ENCODE measurements around the gene EVL. TPM values are rescaled to one million over a fixed set of nuclear protein-coding genes. Genes with fewer than 3 reads are reported as not detected.

The EVL gene
- total and polyA plus RNA-seq, 2 of the 8 experiments (the other 6 are each of a cell fraction or from before 2014, with no cell fraction given), result 30.7 to 64.6 TPM

- Histone ChIP-seq H3K9me3 (ENCODE audit: insufficient read depth in 2 of 2, low read depth in 1 of 2, low read length in 1 of 2) (no peaks in the 10 kb centered on the region), H3K27me3 (replicated peaks in 1 of 4; ENCODE audit: control insufficient read depth in 3 of 4, extremely low read depth in 1 of 4, insufficient read depth in 3 of 4, low read length in 3 of 4) (peaks cover 0 to 2% (median 0%) of the 10 kb centered on the region in 4 experiments; a peak in 2 of 7 replicates), H3K18ac (ENCODE audit: extremely low read depth, low read length) (no peak overlapping the region), H3K23ac (ENCODE audit: insufficient read length) (no peak overlapping the region), H3K9ac (replicated peaks in 1 of 4; ENCODE audit: extremely low read depth in 1 of 4, low read depth in 3 of 4, low read length in 3 of 4) (no peak overlapping the region), H3K14ac (ENCODE audit: insufficient read length) (no peak overlapping the region), H3K27ac (ENCODE audit: low read depth, low read length) (no peak overlapping the region), H4K5ac (ENCODE audit: insufficient read length, low read depth, low read length) (no peak overlapping the region), H2BK12ac (ENCODE audit: low read depth, low read length) (no peak overlapping the region), H3K79me2 (ENCODE audit: control insufficient read depth in 1 of 2, insufficient read depth in 2 of 2, low read length in 2 of 2) (peaks cover 0 to 5% of the 10 kb centered on the region in 2 experiments; a peak in 2 of 4 replicates), H2AFZ (ENCODE audit: low read length) (no peak overlapping the region), H4K91ac (replicated peaks; ENCODE audit: insufficient read length, low read length) (no peak overlapping the region), H2BK5ac (ENCODE audit: low read depth, low read length) (no peak overlapping the region), H3K23me2 (ENCODE audit: low read depth, low read length) (no peaks in the 10 kb centered on the region), H2BK15ac (ENCODE audit: low read length) (no peak overlapping the region), H2BK20ac (ENCODE audit: low read length) (no peak overlapping the region), H3K4me3 (ENCODE audit: extremely low read depth in 1 of 4, insufficient read depth in 2 of 4, low read depth in 3 of 4, low read length in 4 of 4) (no peak overlapping the region), H4K20me1 (replicated peaks in 1 of 2; ENCODE audit: control insufficient read depth in 1 of 2, insufficient read depth in 2 of 2, low read length in 2 of 2) (peaks cover 6 to 14% of the 10 kb centered on the region in 2 experiments), H3K4me1 (replicated peaks in 1 of 4; ENCODE audit: control insufficient read depth in 3 of 4, insufficient read depth in 4 of 4, low read length in 3 of 4) (no peaks in the 10 kb centered on the region), H2BK120ac (replicated peaks; ENCODE audit: low read depth, low read length) (no peak overlapping the region), H3K4me2 (ENCODE audit: insufficient read depth in 1 of 2, low read depth in 2 of 2, low read length in 2 of 2) (no peak overlapping the region), H3K79me1 (ENCODE audit: low read depth, low read length) (peaks cover 3% of the 10 kb centered on the region), H3K56ac (replicated peaks; ENCODE audit: insufficient read length, low read depth, low read length) (no peak overlapping the region), H3K36me3 (ENCODE audit: control insufficient read depth in 2 of 4, insufficient read depth in 4 of 4, low read length in 3 of 4) (no peaks in the 10 kb centered on the region), H2AK5ac (ENCODE audit: low read depth, low read length) (no peak overlapping the region), H3K4ac (replicated peaks; ENCODE audit: insufficient read length, low read depth, low read length) (no peak overlapping the region), H4K8ac (ENCODE audit: extremely low read depth, insufficient read depth, low read length) (no peak overlapping the region)
- FAIRE-seq (no peak), DNase-seq (ENCODE audit: low read depth in 1 of 2, low spot score in 2 of 2) (no peak)
- CTCF ChIA-PET (ENCODE audit: partially characterized antibody), result interaction anchor here (2.3 to 7.7 kb wide), 3 partner anchors 7 to 76 kb away, joined by 6 to 40 read pairs (median 15); no protein-coding TSS in a partner anchor
- POLR2A ChIA-PET (ENCODE audit: partially characterized antibody), result no interaction called here
- 83% methylated on average over 1 of the region's 1 CpG; no CpG with 5 or more reads in 1 of the 2 experiments for WGBS, 2 experiments (ENCODE audit: extremely low coverage in 1 of 2, insufficient coverage in 1 of 2, insufficient read length in 1 of 2, insufficient replicate concordance in 2 of 2, low coverage in 1 of 2, low lambda C conversion rate in 2 of 2, missing lambda C conversion rate in 1 of 2)
- TF ChIP-seq RAD21 (IDR thresholded peaks at IDR 0.05 in 1 of 2, conservative IDR thresholded peaks at IDR 0.05 in 1 of 2; ENCODE audit: low read depth in 2 of 2, low read length in 2 of 2), result no peak
- TF ChIP-seq GABPA (IDR thresholded peaks at IDR 0.05; ENCODE audit: borderline replicate concordance, insufficient read depth, low read length), result no peak
Observed at GRCh38 chr14:100032738-100033137, 32.5 kb upstream of the EVL start.

All from H1 (cell line).